A673 (cell line): Measurements from ENCODE around the gene CARMIL1. TPM values are rescaled to one million over a fixed set of nuclear protein-coding genes. Genes with fewer than 3 reads are reported as not detected.

Experiments used
- BruUV-seq: library from RNA; stranded (reverse); fragments of 400-500 nt; replicated peaks from 2 replicates; lab custom pipeline; 2021; lab: Mats Ljungman, UMichigan
- CTCF ChIA-PET: fragments of 300-600 bp; sonication (Branson Sonifier 250); formaldehyde crosslinking; loops from one replicate; lab custom pipeline; 2022; ENCODE audit warnings: antibody characterized with exemption; lab: Charles Lee
- POLR2A ChIA-PET: fragments of 300-600 bp; sonication (Branson Sonifier 250); formaldehyde crosslinking; loops from one replicate; lab custom pipeline; 2022; ENCODE audit warnings: antibody characterized with exemption; ENCODE audit not compliant: low non-redundant PET; lab: Charles Lee
- DNase-seq: peaks from one replicate; pipeline ENCODE4 v3.0.0-alpha.2; 2015; ENCODE audit warnings: low spot score
- H3K27ac ChIP-seq: fragments of 200-600 bp; sonication (generic); 2 replicates; pipeline ENCODE4 v1.5.1; 2016; ENCODE audit warnings: mixed run types, low read depth, mild to moderate bottlenecking, mixed read lengths, antibody characterized with exemption, low read length; ENCODE audit not compliant: poor library complexity, severe bottlenecking
- H3K27me3 ChIP-seq: fragments of 200-600 bp; sonication (generic); replicated peaks from 2 replicates; pipeline ENCODE4 v1.6.1; 2017; ENCODE audit warnings: mixed run types, low read depth, mild to moderate bottlenecking, mixed read lengths, antibody characterized with exemption, low read length; ENCODE audit not compliant: insufficient read depth, poor library complexity
- H3K36me3 ChIP-seq: fragments of 200-600 bp; sonication (generic); 2 replicates; pipeline ENCODE4 v1.6.1; 2016; ENCODE audit warnings: mixed run types, mild to moderate bottlenecking, mixed read lengths, antibody characterized with exemption, low read length; ENCODE audit not compliant: insufficient read depth, poor library complexity, severe bottlenecking
- H3K4me1 ChIP-seq: fragments of 200-600 bp; sonication (generic); 2 replicates; pipeline ENCODE4 v1.6.1; 2017; ENCODE audit warnings: mixed run types, mild to moderate bottlenecking, mixed read lengths, antibody characterized with exemption, low read length; ENCODE audit not compliant: insufficient read depth, poor library complexity, severe bottlenecking
- H3K4me3 ChIP-seq: fragments of 200-600 bp; sonication (generic); 2 replicates; pipeline ENCODE4 v1.5.1; 2016; ENCODE audit warnings: low read depth, mixed run types, mild to moderate bottlenecking, mixed read lengths, low read length; ENCODE audit not compliant: poor library complexity, severe bottlenecking
- H3K9me3 ChIP-seq: fragments of 200-600 bp; sonication (generic); 2 replicates; pipeline ENCODE4 v1.6.1; 2016; ENCODE audit warnings: mixed run types, low read depth, mild to moderate bottlenecking, mixed read lengths, antibody characterized with exemption, low read length; ENCODE audit not compliant: poor library complexity, severe bottlenecking
- CTCF ChIP-seq: fragments of 300-800, 200-600 bp; sonication (generic); conservative IDR thresholded peaks from 2 replicates; pipeline ENCODE4 v1.5.1; 2017; ENCODE audit warnings: low read depth, mild to moderate bottlenecking, antibody characterized with exemption, low read length, moderate library complexity, mixed read lengths
- EZH2 ChIP-seq: fragments of 200-600 bp; sonication (generic); IDR thresholded peaks from 2 replicates; pipeline ENCODE4 v1.6.1; 2017; ENCODE audit warnings: borderline replicate concordance, low read depth, mild to moderate bottlenecking, mixed read lengths, antibody characterized with exemption, low read length; ENCODE audit not compliant: poor library complexity, severe bottlenecking
- intact Hi-C: fragments of 100-400 bp; cut with micrococcal nuclease; formaldehyde crosslinking; loops from one replicate; pipeline ENCODE4 v1.10.0; 2022; ENCODE audit not compliant: unreplicated experiment
- total RNA-seq: library from RNA; stranded (reverse); gene quantifications from 2 replicates; pipeline ENCODE4 v1.2.3, GENCODE V29; 2021

Gene CARMIL1
- total RNA-seq, 1 experiment from 2014 or later = 7.2 TPM

GRCh38 chr6:25649611-25650010 is 370.4 kb downstream of the CARMIL1 start:
- POLR2A ChIA-PET = no interaction called here
- no TSS peak for BruUV-seq
- no peaks in the 10 kb centered on the region for H3K9me3 ChIP-seq
- H3K4me1 ChIP-seq = no peaks in the 10 kb centered on the region
- TF ChIP-seq EZH2 = no peak
- no peak for TF ChIP-seq CTCF
- intact Hi-C loops = no loop called here
- CTCF ChIA-PET = no interaction called here
- H3K36me3 ChIP-seq = no peaks in the 10 kb centered on the region
- peaks cover 84% of the 10 kb centered on the region for H3K27me3 ChIP-seq
- H3K4me3 ChIP-seq = no peak overlapping the region
- DNase-seq = peak; percentile 11
- H3K27ac ChIP-seq = no peak overlapping the region

GRCh38 chr6:25652007-25652515 is 372.9 kb downstream of the CARMIL1 start, which contains the start of gene SCGN:
Gene SCGN, plus strand, starts transcription at chr6:25652215. Its CDS starts 189 bp downstream, at chr6:25652404.
- DNase-seq = peak; percentile 78
- CTCF ChIA-PET = no interaction called here
- H3K27me3 ChIP-seq = peaks cover 65% of the 10 kb centered on the region
- intact Hi-C loops = no loop called here
- TF ChIP-seq CTCF = no peak
- TF ChIP-seq EZH2 = no peak
- no peak within 1 kb of the TSS for H3K27ac ChIP-seq
- H3K9me3 ChIP-seq = no peaks in the 10 kb centered on the region
- no TSS peak for BruUV-seq
- no peaks in the 10 kb centered on the region for H3K4me1 ChIP-seq
- H3K4me3 ChIP-seq = no peak within 1 kb of the TSS
- POLR2A ChIA-PET = no interaction called here
- H3K36me3 ChIP-seq = no peaks in the 10 kb centered on the region

GRCh38 chr6:25655723-25656122 is 376.5 kb downstream of the CARMIL1 start:
- CTCF ChIA-PET = no interaction called here
- no peak for DNase-seq
- intact Hi-C loops = no loop called here
- no peak overlapping the region for H3K4me3 ChIP-seq
- peaks cover 40% of the 10 kb centered on the region for H3K27me3 ChIP-seq
- POLR2A ChIA-PET = no interaction called here
- no TSS peak for BruUV-seq
- no peaks in the 10 kb centered on the region for H3K36me3 ChIP-seq
- H3K27ac ChIP-seq = no peak overlapping the region
- no peaks in the 10 kb centered on the region for H3K4me1 ChIP-seq
- TF ChIP-seq EZH2 (no peak), CTCF (no peak)
- no peaks in the 10 kb centered on the region for H3K9me3 ChIP-seq
